PFSK-1 (cell line): Measurements from ENCODE around the gene AADACL4.

Source experiments
- FOXP2 ChIP-seq: optimal IDR thresholded peaks from 2 replicates; pipeline ENCODE3; 2011; ENCODE audit warnings: borderline replicate concordance, control low read depth, inconsistent platforms; ENCODE audit not compliant: insufficient read depth; ENCODE audit errors: extremely low read length, extremely low read depth
- POLR2AphosphoS5 ChIP-seq: IDR thresholded peaks from 2 replicates; pipeline ENCODE4 v1.6.1; 2012; ENCODE audit warnings: low read depth, mild to moderate bottlenecking, control low read depth, low read length, moderate library complexity
- REST ChIP-seq, 2 experiments: IDR thresholded peaks; 2 replicates each; pipeline versions ENCODE4 v1.6.1 to v1.8.0; 2011 to 2012; ENCODE audit warnings: low read depth in 2 of 2, low read length in 2 of 2, control low read depth in 1 of 2, inconsistent platforms in 1 of 2, mild to moderate bottlenecking in 1 of 2, moderate library complexity in 1 of 2; ENCODE audit not compliant: insufficient read depth in 1 of 2
- TAF1 ChIP-seq: IDR thresholded peaks from 2 replicates; pipeline ENCODE4 v1.6.1; 2012; ENCODE audit warnings: low read length, control low read depth, borderline replicate concordance; ENCODE audit not compliant: insufficient read depth

GRCh38 chr1:12610305-12610935, 33.5 kb upstream of the AADACL4 start:
- TF ChIP-seq POLR2AphosphoS5: no peak
- no peak for TF ChIP-seq TAF1
- no peak for TF ChIP-seq FOXP2
- TF ChIP-seq REST (IDR thresholded peaks at IDR 0.05; ENCODE audit: insufficient read depth in 1 of 2, low read depth in 2 of 2, low read length in 2 of 2): no peak
